B cell (primary cell): ENCODE results near the gene FES. TPM values are rescaled to one million over a fixed set of nuclear protein-coding genes. Genes with fewer than 3 reads are reported as not detected.

Experiments used
- ATAC-seq: fragments of 200-7000 bp; cut with Tn5 transposase; one replicate; pipeline ENCODE4 v1.10.0; 2021; ENCODE audit warnings: low read depth, mild to moderate bottlenecking, moderate number of reproducible peaks, moderate library complexity
- CTCF ChIA-PET: fragments of 350-600 bp; sonication (Branson Sonifier 250); formaldehyde crosslinking; loops from one replicate; lab custom pipeline; 2021; ENCODE audit warnings: antibody characterized with exemption, inconsistent platforms; lab: Charles Lee
- POLR2A ChIA-PET: fragments of 350-600 bp; sonication (Branson Sonifier 250); formaldehyde crosslinking; loops from one replicate; lab custom pipeline; 2021; ENCODE audit warnings: antibody characterized with exemption; lab: Charles Lee
- DNase-seq: peaks from one replicate; pipeline ENCODE4 v3.0.0; 2013
- H2AFZ ChIP-seq: 2 replicates; pipeline ENCODE4 v1.6.1; 2012; ENCODE audit warnings: mild to moderate bottlenecking, low read depth, low read length; ENCODE audit not compliant: insufficient read depth, poor library complexity, severe bottlenecking
- H3K27ac ChIP-seq, 2 donors: 1 replicate in 1 of 2; 2 replicates in 1 of 2; pipeline ENCODE4 v1.5.1; 2012 to 2013; ENCODE audit warnings: low read length in 2 of 2, mild to moderate bottlenecking in 2 of 2, moderate library complexity in 1 of 2
- H3K27me3 ChIP-seq, 4 experiments: fragments of 200-600 bp in 1 of 4; sonication (generic) in 1 of 4; replicated peaks in 1 of 4; 1 replicate in 2 of 4; 2 replicates in 2 of 4; pipeline versions ENCODE4 v1.6.1 to v1.7.0; 2013 to 2016; ENCODE audit warnings: low read length in 3 of 4, mild to moderate bottlenecking in 2 of 4, mixed read lengths in 1 of 4, moderate library complexity in 1 of 4; ENCODE audit not compliant: insufficient read depth in 4 of 4, control insufficient read depth in 3 of 4; ENCODE audit errors: control extremely low read depth in 1 of 4
- H3K36me3 ChIP-seq, 2 experiments: replicated peaks in 1 of 2; 1 replicate in 1 of 2; 2 replicates in 1 of 2; pipeline versions ENCODE4 v1.6.1 to v1.7.1; 2013; ENCODE audit warnings: low read length in 1 of 2; ENCODE audit not compliant: insufficient read depth in 2 of 2, control insufficient read depth in 1 of 2; ENCODE audit errors: control extremely low read depth in 1 of 2, extremely low read depth in 1 of 2
- H3K4me1 ChIP-seq, 2 donors: fragments of 200-600 bp in 1 of 2; sonication (generic) in 1 of 2; 1 replicate in 1 of 2; 2 replicates in 1 of 2; pipeline versions ENCODE4 v1.5.1 to v1.6.1; 2013 to 2017; ENCODE audit warnings: low read length in 2 of 2; ENCODE audit not compliant: control insufficient read depth in 2 of 2, insufficient read depth in 2 of 2
- H3K4me2 ChIP-seq: replicated peaks from 2 replicates; pipeline ENCODE3; 2012; ENCODE audit warnings: mild to moderate bottlenecking, low read depth, low read length; ENCODE audit not compliant: poor library complexity, severe bottlenecking
- H3K4me3 ChIP-seq, 5 experiments: fragments of 200-600 bp in 1 of 5; sonication (generic) in 1 of 5; 1 replicate in 3 of 5; 2 replicates in 2 of 5; pipeline versions ENCODE4 v1.5.1 to v1.7.0; 2011 to 2016; ENCODE audit warnings: low read length in 4 of 5, mild to moderate bottlenecking in 4 of 5, low read depth in 2 of 5, control low read depth in 1 of 5, moderate library complexity in 1 of 5; ENCODE audit not compliant: insufficient read depth in 1 of 5; ENCODE audit errors: control extremely low read depth in 1 of 5, extremely low read depth in 1 of 5
- H3K79me2 ChIP-seq: fragments of 200-600 bp; sonication (generic); one replicate; pipeline ENCODE4 v1.6.0; 2016; ENCODE audit warnings: low read length; ENCODE audit not compliant: control insufficient read depth, insufficient read depth
- H3K9ac ChIP-seq: fragments of 200-600 bp; sonication (generic); 2 replicates; pipeline ENCODE4 v1.6.1; 2017; ENCODE audit warnings: mild to moderate bottlenecking, low read length, moderate library complexity
- H3K9me3 ChIP-seq, 3 donors: one replicate each; pipeline versions ENCODE4 v1.6.1 to v1.7.1; 2013; ENCODE audit warnings: low read length in 2 of 3; ENCODE audit not compliant: control insufficient read depth in 2 of 3, insufficient read depth in 1 of 3; ENCODE audit errors: control extremely low read depth in 1 of 3
- H4K20me1 ChIP-seq: 2 replicates; pipeline ENCODE4 v1.6.0; 2012; ENCODE audit warnings: mild to moderate bottlenecking, low read length; ENCODE audit not compliant: insufficient read depth, control insufficient read depth, poor library complexity, severe bottlenecking
- H3K27ac Mint-ChIP-seq: one replicate; pipeline ENCODE4 v1.8.0; 2021; ENCODE audit warnings: mixed read lengths
- H3K27me3 Mint-ChIP-seq: one replicate; pipeline ENCODE4 v1.8.0; 2021; ENCODE audit warnings: mixed read lengths
- H3K4me1 Mint-ChIP-seq: one replicate; pipeline ENCODE4 v1.8.0; 2021; ENCODE audit warnings: mixed read lengths
- H3K4me3 Mint-ChIP-seq: one replicate; pipeline ENCODE4 v1.8.0; 2021; ENCODE audit warnings: mixed read lengths
- H3K9me3 Mint-ChIP-seq: one replicate; pipeline ENCODE4 v1.8.0; 2022; ENCODE audit warnings: mixed read lengths; ENCODE audit not compliant: insufficient read depth
- WGBS: methylation state at CpG from one replicate; pipeline ENCODE4 v1.1.5; 2013; ENCODE audit warnings: missing lambda C conversion rate; ENCODE audit not compliant: insufficient coverage; 5-methylcytosine and 5-hydroxymethylcytosine counted together
- intact Hi-C: fragments of 100-400 bp; cut with micrococcal nuclease; formaldehyde crosslinking; loops from one replicate; pipeline ENCODE4 v1.10.0; 2022
- polyA plus RNA-seq: library from polyadenylated mRNA; depleted of rRNA; stranded (reverse); fragments of >200 nt; gene quantifications from 2 replicates; pipeline ENCODE4 v1.2.3, GENCODE V29; 2012
- total RNA-seq, 2 donors: library from RNA; stranded (reverse); fragments of 120-200 nt in 1 of 2; gene quantifications; 1 replicate in 1 of 2; 2 replicates in 1 of 2; pipeline versions ENCODE4 v1.2.3 to v1.2.4, GENCODE V29; 2013 to 2022
- TF ChIP-seq, protein P1 (sequence below): fragments of 200-600 bp; IDR thresholded peaks from one replicate; pipeline ENCODE4 v1.8.0; 2022; ENCODE audit warnings: antibody characterized with exemption, mild to moderate bottlenecking

The FES gene
- total and polyA plus RNA-seq, 2 donors (not counting 1 experiment from before 2014, with no cell fraction given): 23.9 to 31.4 TPM

DNA sequence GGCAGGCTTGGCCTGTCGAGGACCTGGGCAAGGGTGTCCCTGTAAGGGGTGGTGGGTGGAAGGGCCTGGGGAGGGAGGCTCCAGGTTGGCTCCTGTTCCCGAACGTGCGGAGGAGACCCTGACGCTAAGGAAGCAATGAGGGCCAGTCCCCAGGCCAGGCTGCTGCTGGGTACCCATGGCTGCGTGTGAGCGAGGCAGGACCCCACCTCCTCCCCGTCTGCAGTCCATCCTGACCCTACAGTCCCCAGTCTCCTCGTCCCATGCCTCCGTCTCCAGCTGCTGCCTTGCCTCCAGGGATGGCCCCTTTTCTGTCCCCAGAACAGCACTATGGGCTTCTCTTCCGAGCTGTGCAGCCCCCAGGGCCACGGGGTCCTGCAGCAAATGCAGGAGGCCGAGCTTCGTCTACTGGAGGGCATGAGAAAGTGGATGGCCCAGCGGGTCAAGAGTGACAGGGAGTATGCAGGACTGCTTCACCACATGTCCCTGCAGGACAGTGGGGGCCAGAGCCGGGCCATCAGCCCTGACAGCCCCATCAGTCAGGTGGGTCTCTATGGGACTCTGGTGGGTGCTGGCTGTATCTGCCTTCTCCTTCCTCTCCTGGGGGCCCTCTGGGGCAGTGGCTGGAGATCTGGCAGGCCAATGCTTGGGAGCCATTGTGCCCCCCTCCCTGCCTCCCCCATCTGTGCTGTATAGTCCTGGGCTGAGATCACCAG lies 571 bp downstream of the FES start:
- H3K27ac ChIP-seq: peak overlapping the region; percentile 33 to 75
- no peaks in the 10 kb centered on the region for H3K27me3 ChIP-seq
- ATAC-seq (peak; percentile 8), DNase-seq (peak; percentile 38)
- intact Hi-C loops: loop anchor here (1.0 to 5.0 kb wide), 7 partner anchors 33 to 565 kb away; no protein-coding TSS in a partner anchor
- no peaks in the 10 kb centered on the region for H3K9me3 ChIP-seq
- H3K9me3 Mint-ChIP-seq: no peaks in the 10 kb centered on the region
- H3K36me3 ChIP-seq: peaks cover 0 to 34% of the 10 kb centered on the region in 2 experiments
- peak overlapping the region; percentile 51 to 65 (median 56) for H3K4me3 ChIP-seq
- TF ChIP-seq, protein P1, sequence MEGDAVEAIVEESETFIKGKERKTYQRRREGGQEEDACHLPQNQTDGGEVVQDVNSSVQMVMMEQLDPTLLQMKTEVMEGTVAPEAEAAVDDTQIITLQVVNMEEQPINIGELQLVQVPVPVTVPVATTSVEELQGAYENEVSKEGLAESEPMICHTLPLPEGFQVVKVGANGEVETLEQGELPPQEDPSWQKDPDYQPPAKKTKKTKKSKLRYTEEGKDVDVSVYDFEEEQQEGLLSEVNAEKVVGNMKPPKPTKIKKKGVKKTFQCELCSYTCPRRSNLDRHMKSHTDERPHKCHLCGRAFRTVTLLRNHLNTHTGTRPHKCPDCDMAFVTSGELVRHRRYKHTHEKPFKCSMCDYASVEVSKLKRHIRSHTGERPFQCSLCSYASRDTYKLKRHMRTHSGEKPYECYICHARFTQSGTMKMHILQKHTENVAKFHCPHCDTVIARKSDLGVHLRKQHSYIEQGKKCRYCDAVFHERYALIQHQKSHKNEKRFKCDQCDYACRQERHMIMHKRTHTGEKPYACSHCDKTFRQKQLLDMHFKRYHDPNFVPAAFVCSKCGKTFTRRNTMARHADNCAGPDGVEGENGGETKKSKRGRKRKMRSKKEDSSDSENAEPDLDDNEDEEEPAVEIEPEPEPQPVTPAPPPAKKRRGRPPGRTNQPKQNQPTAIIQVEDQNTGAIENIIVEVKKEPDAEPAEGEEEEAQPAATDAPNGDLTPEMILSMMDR: no peak
- peak overlapping the region; percentile 88 for H3K27ac Mint-ChIP-seq
- H3K4me1 Mint-ChIP-seq: peaks cover 22% of the 10 kb centered on the region
- peaks cover 25 to 32% of the 10 kb centered on the region in 2 donors for H3K4me1 ChIP-seq
- 28% methylated on average over 16 of the region's 16 CpGs for WGBS
- H3K79me2 ChIP-seq: peaks cover 27% of the 10 kb centered on the region
- ChIA-PET POLR2A (interaction anchor here (0.6 to 2.1 kb wide), 16 partner anchors 14 to 337 kb away, joined by 3 to 11 read pairs (median 4); partner anchors contain the start of genes BLM, HDDC3, MAN2A2 and UNC45A), CTCF (interaction anchor here (0.6 to 4.7 kb wide), 74 partner anchors 9 to 592 kb away, joined by 3 to 158 read pairs (median 6); partner anchors contain the start of genes BLM, FURIN, HDDC3 and MAN2A2)
- H3K4me2 ChIP-seq: peak overlapping the region; percentile 94
- H3K4me3 Mint-ChIP-seq: peak overlapping the region; percentile 80
- peak overlapping the region; percentile 70 for H3K9ac ChIP-seq
- H4K20me1 ChIP-seq: peaks cover 12% of the 10 kb centered on the region
- peak overlapping the region; percentile 93 for H2AFZ ChIP-seq
- H3K27me3 Mint-ChIP-seq: no peaks in the 10 kb centered on the region
